ENCODE data around the gene UQCC5.
"Not testable (repeated sequence)": the region's sequence is repeated elsewhere in the genome, so short reads cannot be mapped to it uniquely, and the experiment has no call there.

The UQCC5 gene

GRCh38 chr3:52523386-52524257, 12.8 kb upstream of the UQCC5 start:
- DNase-seq = no peak

GRCh38 chr3:52524258-52524751, 12.1 kb upstream of the UQCC5 start:
- no peak for DNase-seq

DNA sequence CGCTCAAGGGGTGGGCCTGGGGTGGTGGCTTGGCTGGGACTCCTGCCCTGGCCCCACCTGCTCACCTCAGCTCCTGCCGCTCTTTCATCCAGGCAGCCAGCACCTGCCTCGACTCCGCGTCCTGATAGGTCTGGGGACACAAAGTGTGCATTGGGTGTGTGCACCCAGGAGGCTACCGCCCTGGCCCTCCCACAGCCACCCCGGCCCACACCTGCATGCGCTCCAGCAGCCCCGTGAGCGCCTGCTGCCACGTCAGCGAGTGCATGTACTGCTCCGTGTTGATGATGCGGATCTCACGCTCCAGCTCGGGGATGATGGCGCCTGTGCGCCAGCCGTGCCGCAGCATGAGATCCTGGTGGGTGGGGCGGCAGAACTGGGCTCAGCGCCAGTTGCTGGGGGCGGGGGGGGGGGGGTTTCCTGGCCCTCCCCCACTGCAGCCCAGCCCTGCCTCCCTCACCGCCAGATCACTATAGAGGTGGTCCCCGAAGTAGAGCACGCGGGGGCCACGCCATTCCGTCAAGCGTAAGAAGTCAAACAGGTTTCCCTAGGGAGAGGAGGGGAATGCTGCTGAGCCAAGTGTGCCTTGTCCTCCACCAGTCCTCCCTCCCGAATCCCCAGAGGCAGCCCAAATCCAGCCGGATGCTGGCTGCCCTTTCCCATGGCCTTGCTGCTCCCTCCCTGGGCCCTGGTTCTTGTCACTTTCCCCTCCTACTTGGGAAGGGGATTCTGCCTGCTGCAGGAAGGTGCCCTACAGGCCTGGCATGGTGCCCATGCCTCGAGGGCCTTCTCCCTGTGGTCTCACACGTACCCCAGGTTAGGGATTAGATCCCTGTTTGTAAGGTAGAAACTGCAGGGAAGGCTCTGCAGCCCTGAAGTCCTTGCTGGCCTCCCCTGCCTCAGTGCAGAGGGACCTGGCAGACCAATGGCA, 11.4 kb upstream of the UQCC5 start:
- no peak for DNase-seq

DNA sequence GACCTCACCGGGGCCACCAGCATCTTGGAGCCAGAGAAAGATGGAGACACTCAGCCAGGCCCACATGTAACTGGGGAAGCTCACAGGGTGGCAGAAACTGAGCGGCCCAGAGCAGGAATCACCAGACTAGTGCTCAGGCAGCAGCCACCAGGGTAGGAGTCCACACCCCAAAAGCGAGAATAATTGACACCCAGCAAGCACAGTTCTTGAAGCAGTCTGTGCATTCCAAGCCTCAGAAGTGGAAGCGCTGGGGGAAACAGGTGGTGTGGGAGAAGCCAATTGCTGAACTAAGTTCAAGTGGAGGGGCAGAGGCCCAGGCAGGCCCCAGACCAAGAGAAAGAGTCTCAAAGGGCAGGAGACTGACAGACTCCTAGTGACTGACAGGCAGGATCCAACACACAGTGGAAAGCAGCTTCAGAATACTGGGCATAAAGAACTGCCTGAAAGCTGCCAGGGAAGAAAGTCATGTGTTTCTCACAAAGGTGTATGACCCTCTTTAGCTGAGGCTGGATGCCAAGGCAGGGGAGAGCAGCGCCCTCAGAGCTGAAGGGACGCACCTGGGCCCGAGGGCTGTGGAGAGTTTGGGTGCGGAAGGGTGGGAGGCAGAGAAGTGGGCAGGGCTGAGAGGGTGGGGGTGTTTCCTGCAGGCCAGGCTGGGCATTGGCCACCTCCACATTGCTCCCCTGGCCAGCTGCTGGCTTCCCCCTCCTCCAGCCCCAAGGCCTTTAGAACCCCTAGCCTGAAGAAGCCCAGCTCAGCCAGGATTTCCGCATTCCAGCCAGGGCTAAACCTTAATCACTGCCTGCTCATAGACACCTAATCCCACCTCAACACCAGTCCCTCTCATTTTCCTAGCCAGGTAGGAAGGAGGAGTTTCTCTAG, 10.5 kb upstream of the UQCC5 start:
- DNase-seq = no peak

- not testable (repeated sequence) for DNase-seq
These were observed 9.8 kb upstream of the UQCC5 start for GRCh38 chr3:52526671-52527038.

DNA sequence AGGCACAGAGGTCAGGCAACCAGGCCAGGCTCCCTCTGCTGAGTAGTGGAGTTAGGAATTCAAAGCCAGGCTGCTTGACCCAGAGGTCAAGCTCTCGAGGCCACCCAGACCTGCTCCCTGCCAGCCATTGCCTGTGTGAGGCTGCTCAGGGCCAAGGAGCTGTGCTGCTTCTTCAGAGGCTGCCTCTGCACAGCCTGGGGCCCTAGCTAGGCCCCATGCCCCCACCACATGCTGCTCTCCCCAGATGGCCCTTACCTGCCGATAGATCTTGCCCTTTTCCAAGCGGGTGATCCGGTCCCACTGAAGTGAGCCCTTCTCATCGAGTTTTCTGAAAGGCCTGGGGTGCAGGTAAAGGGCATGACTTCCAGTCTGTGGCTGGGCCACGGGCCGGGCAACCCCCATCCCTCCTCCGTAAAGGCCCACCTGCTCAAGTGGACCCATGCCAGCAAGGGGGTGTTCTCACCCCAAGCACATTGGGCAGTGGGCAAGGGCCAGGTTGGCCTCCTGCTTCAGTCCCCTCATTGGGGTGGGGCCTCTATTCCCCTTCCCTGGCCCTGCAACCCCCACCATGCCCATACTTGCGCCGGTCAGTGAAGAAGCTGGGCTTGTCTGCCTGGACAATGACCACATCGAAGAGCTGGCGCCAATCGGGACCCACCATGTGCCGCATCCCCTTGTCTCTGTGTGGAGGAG, 9.2 kb upstream of the UQCC5 start:
- DNase-seq = no peak

DNA sequence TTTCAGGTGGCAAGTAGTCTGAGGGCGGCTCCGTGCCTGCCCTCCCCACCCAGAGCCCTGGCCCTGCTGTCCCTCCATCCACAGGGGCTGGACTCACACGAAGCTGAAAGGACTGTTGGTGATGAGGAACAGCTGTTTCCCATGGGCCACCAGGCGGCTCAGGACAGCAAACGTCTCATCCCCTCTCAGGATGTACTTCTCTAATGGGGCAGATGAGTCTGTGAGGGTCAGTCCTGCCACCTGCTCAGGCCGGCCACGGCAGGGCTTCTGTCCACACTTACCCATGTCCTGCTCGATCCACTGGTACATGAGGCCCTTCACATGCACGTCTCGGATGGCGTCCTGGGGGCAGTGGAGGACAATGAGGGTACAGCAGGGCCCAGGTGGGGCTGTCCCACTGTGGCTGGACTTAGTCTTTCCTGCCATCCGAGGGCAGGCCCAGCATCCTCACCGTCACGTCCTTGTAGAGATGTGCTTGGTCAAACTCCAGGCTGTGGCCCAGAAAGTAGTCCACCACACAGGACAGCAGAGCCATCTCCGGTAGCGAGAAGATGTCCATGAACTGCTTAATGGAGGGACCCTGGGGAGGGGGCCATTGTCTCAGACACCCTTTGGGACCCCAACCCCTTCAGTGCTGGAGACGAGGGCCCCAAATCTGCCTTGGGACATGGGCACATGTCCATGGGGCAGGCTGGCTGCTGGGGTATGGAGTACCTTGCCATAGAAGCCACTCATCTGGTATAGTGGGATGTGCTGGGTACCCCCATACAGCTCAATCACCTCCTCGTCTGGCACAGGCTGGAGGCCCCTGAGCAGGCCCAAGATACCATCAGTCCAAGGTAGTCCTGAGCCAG, 8.4 kb upstream of the UQCC5 start:
- DNase-seq = no peak

DNA sequence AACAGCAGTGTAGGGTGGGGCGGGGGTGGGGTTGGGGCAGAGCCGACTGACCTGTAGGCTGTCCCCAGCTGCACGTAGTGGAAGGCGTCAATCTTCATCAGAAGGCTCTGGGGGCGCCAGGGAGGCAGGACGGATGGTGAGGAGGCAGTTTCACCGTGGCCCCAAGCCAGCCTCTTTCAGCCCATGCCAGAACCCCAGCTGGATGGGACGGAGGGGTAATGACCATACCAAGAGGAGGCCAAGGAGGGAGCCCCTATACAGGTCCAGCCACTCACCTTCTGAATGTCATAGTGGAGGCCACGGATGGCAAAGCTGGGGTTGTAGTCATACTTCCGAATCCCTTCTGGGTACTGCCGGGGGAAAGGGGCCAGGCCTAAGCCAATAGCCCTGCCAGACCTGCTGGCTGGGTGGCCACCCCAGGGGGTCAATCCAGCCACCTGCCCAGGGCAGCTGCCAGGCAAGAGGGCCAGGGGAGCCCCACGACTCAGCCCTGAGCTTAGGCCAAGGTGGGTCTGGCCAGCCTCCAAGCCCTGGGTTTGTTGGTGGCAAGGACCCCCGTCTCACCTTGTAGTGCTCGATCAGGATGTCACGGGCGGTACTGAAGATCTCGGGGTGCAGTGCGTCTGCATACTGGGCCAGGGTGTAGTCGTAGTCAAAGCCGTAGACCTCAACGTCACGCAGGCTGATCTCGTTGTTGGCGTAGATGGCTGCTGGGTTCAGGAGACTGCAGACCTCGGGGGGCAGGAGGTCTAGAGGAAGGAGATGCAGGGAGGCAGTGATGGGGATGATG, 7.6 kb upstream of the UQCC5 start:
- DNase-seq = no peak

DNA sequence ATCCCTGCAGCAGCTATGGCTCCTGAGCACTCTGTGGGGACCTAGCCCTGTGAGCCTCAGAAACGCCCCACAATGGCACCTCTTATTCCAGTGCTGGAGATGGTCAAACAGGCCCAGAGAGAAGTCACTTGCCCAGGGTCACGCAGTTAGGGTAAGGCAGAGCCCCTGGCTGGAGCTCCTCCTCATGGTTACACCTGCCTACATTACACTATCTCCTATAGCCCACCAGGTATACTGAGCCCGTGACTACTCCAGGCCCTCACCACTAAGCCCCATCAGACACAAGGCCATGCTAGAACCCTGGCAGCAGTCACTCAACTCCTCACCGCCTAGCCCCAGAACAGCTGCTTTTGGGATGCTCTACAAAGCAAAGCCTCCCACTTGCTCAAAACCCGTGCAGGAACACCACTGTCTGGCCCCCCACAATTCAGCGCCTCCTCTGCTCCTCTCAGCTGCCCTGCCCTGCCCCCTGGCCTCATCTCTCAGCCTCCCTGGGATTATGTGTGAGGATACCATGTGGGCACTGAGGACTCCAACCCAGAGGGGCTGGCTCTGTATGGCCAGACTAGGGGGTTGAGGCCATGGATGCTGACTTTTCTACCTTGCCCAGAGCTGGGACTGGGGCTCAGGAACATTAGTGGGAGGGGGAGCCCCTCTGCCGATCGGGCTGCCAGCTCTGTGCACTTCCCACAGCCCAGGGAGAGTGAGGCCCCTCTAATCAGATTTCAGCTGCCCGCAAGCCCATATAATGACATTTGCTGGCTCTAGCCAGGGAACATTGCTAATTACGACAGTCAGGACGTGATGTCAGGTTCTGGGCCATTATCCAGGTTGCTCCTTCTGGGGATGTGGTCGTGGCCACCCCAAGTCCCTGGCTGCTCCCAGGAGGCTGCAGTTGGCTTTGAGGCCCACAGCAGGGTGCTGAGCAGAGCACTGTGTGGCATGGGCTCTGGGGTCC, 6.8 kb upstream of the UQCC5 start:
- no peak for DNase-seq

GRCh38 chr3:52530918-52531826, 5.2 kb upstream of the UQCC5 start:
- DNase-seq = no peak

- no peak for DNase-seq
These were observed 4.4 kb upstream of the UQCC5 start for GRCh38 chr3:52531860-52532516.

GRCh38 chr3:52532517-52532837, 3.9 kb upstream of the UQCC5 start:
- DNase-seq = no peak

DNA sequence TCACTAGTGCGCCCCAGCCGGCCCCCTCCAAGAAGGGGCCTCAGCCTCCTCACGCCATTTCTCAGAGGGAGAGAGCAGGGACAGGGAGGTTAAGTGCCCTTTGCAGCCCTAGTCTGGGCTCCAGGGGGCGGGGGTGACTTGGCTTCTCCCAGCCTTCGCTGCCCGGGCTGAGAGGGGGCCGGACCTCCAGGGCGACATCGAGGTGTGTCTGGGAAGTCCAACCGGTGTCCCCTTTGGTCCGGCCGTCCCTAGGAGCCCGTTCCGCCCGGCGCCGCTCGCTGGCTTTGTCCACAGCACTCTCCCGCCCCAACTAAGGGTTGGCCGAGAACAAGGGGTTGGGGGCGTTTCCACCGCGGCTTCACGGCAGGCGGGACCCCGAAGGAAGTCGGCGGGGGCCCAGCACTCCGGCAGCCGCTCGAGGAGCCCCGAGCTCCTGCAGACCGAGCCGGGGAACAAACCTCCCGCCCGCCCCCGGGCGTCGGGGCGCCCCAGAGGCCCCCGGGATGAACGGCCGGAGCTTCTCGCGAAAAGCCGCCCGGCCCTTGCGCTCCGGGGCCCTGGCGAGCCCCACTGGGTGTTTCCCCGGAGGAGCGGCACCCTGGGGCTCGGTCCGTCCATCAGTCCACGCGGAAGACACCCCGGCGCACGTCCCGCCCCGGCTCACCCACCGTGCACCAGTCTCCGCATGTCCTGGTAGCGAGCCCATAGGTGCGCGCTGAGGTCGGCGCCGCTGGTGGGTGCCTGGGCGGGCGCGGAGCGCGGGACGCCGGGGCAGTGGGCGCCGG, 3.4 kb upstream of the UQCC5 start:
- DNase-seq = no peak

DNA sequence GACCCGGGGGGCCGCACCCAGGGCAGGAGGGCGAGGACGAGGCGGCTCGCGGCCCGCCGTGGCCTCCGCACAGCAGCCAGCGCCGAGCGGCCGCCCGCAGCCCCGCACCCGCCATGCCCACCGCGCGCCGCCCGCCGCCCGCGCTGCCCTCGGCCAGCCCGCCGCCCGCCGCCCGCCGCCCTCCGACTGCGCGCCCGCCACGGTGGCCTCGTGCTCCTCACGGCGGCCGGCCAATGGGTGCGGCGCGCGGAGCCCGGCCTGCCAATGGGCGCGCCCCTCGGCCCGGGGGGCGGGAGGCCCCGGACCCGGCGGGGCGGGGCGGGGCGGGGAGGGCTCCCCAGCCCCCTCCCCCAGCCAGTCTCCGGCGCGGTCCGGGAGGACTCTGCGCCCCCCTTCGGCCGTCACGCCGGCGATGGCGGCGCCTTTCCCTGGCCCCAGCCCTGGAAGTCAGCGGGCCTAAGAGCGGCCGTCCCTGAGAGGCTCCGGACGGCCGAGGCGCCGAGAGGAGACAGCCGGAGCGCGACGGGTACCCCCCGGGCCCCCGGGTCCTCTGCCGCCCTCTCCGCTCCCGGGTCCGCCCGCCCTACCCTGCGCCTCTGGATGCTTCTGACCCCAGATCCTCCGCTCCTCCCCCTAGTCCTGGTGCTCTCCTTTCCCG, 2.7 kb upstream of the UQCC5 start, which contains the start of gene NT5DC2:
NT5DC2 (minus strand) TSS at position 235 of the 658 bp plus-strand sequence; CDS start at position 115, 120 bp downstream.
- peak; percentile 26 to 52 for DNase-seq

DNA sequence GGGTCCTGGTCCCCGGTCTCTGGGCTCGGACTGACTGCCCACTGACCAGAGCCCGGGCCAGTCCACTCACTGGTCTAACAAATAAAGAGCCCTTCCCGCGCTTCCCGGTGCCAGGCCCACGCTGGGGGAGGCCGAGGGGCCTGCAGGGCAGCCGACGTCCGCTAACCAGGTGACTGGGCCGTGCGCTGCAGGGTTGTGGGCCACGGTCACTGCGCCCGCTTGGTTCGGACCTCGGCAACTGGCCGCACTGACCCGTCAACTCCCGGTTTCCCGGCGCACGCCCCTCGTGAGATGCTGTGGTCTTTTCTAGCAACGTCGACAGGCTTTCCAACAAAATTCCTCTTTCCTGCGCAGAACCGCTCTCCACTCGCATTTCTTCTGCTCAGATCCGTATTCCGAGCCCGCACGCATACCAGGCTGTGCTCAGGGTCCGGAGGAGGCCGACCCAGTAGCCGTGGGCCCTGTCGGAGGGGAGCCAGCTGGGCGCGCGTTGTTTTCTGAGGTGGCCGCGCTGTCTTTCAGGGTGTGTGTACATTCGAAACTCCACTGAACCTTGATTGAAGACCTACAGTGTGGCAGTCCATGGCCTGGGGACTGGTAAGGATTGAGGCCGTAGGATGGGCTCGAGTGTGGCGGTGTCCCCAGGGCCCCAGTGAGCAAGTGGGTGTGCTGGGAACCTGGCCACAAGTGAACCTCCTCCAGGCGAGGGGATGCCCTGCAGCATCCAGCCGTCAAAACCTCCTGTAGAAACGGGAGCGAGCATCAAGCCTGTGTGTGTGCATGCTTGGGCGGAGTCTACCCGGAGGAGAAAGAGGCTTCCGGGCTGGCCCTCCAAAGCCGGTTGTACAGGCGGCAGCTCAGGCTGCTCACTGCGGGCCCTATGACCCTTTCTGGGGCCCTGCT, 1.9 kb upstream of the UQCC5 start:
- DNase-seq = no peak

Measured in inflammatory macrophage treated with lipopolysaccharide for 1 hour (primary cell).